ENCODE data around the gene PROB1. TPM values are rescaled to one million over a fixed set of nuclear protein-coding genes. Genes with fewer than 3 reads are reported as not detected.

The PROB1 gene
- total RNA-seq, 2 experiments from 2014 or later, result 3.8 to 3.9 TPM

- Mint-ChIP-seq H3K27ac (no peak overlapping the region), H3K9me3 (no peaks in the 10 kb centered on the region), H3K4me3 (no peak overlapping the region), H3K27me3 (no peaks in the 10 kb centered on the region), H3K4me1 (ENCODE audit: low read depth) (peaks cover 16% of the 10 kb centered on the region), H3K36me3 (peaks cover 46% of the 10 kb centered on the region)
- intact Hi-C loops (cut with micrococcal nuclease), result no loop called here
- POLR2A ChIA-PET, result no interaction called here
- DNase-seq, result no peak
- CTCF ChIA-PET, result interaction anchor here (0.7 to 13.6 kb wide), 4 partner anchors 13 to 207 kb away, joined by 3 to 443 read pairs (median 3); partner anchors contain the start of gene DNAJC18
Observed at GRCh38 chr5:139426203-139426885, 31.4 kb upstream of the PROB1 start.

GRCh38 chr5:139425497-139425896 is 30.6 kb upstream of the PROB1 start:
- peaks cover 51% of the 10 kb centered on the region for H3K36me3 Mint-ChIP-seq
- H3K4me1 Mint-ChIP-seq (ENCODE audit: low read depth), result peaks cover 13% of the 10 kb centered on the region
- H3K27ac Mint-ChIP-seq, result no peak overlapping the region
- ChIA-PET CTCF (interaction anchor here (0.6 to 13.6 kb wide), 5 partner anchors 9 to 90 kb away, joined by 3 to 443 read pairs (median 3); partner anchors contain the start of gene DNAJC18), POLR2A (no interaction called here)
- no peaks in the 10 kb centered on the region for H3K9me3 Mint-ChIP-seq
- no peak overlapping the region for H3K4me3 Mint-ChIP-seq
- no peak for DNase-seq
- H3K27me3 Mint-ChIP-seq, result no peaks in the 10 kb centered on the region
- intact Hi-C loops (cut with micrococcal nuclease), result no loop called here

- no peak overlapping the region for H3K4me3 Mint-ChIP-seq
- peak; percentile 50 for DNase-seq
- intact Hi-C loops (cut with micrococcal nuclease), result loop anchor here (1.0 to 5.0 kb wide), 6 partner anchors 25 to 345 kb away; partner anchors contain the start of genes SMIM33 and STING1
- H3K27me3 Mint-ChIP-seq, result no peaks in the 10 kb centered on the region
- H3K27ac Mint-ChIP-seq, result peak overlapping the region; percentile 83
- peaks cover 10% of the 10 kb centered on the region for H3K4me1 Mint-ChIP-seq (ENCODE audit: low read depth)
- ChIA-PET CTCF (interaction anchor here (0.6 to 13.6 kb wide), 36 partner anchors 8 to 440 kb away, joined by 3 to 443 read pairs (median 6); partner anchors contain the start of genes DNAJC18, SMIM33, SPATA24 and STING1), POLR2A (interaction anchor here (0.6 to 2.1 kb wide), 11 partner anchors 15 to 351 kb away, joined by 3 to 27 read pairs (median 5); partner anchors contain the start of genes DNAJC18, SMIM33 and STING1)
- peaks cover 61% of the 10 kb centered on the region for H3K36me3 Mint-ChIP-seq
- no peaks in the 10 kb centered on the region for H3K9me3 Mint-ChIP-seq
Observed at GRCh38 chr5:139422307-139422893, 27.5 kb upstream of the PROB1 start.

GRCh38 chr5:139419226-139420192 is 24.6 kb upstream of the PROB1 start:
- no peak for DNase-seq
- Mint-ChIP-seq H3K27me3 (no peaks in the 10 kb centered on the region), H3K36me3 (peaks cover 55% of the 10 kb centered on the region), H3K4me3 (no peak overlapping the region), H3K9me3 (no peaks in the 10 kb centered on the region), H3K27ac (peak overlapping the region; percentile 4), H3K4me1 (ENCODE audit: low read depth) (peaks cover 38% of the 10 kb centered on the region)
- intact Hi-C loops (cut with micrococcal nuclease), result loop anchor here (5.0 kb wide), 1 partner anchor 348 kb away; no protein-coding TSS in a partner anchor
- CTCF ChIA-PET, result interaction anchor here (0.6 to 13.6 kb wide), 10 partner anchors 9 to 208 kb away, joined by 3 to 443 read pairs (median 5); partner anchors contain the start of genes SPATA24 and STING1
- POLR2A ChIA-PET, result interaction anchor here (1.0 to 7.9 kb wide), 6 partner anchors 19 to 94 kb away, joined by 3 to 50 read pairs (median 4); partner anchors contain the start of gene STING1

- intact Hi-C loops (cut with micrococcal nuclease), result no loop called here
- H3K27ac Mint-ChIP-seq, result peak overlapping the region; percentile 6
- H3K4me1 Mint-ChIP-seq (ENCODE audit: low read depth), result peaks cover 46% of the 10 kb centered on the region
- no peak for DNase-seq
- H3K27me3 Mint-ChIP-seq, result no peaks in the 10 kb centered on the region
- peaks cover 51% of the 10 kb centered on the region for H3K36me3 Mint-ChIP-seq
- ChIA-PET POLR2A (interaction anchor here (1.5 to 7.9 kb wide), 4 partner anchors 27 to 63 kb away, joined by 3 to 57 read pairs (median 27); partner anchors contain the start of genes MZB1 and STING1), CTCF (interaction anchor here (1.2 to 13.6 kb wide), 3 partner anchors 28 to 97 kb away, joined by 3 to 443 read pairs (median 7); partner anchors contain the start of gene STING1)
- H3K9me3 Mint-ChIP-seq, result no peaks in the 10 kb centered on the region
- H3K4me3 Mint-ChIP-seq, result no peak overlapping the region
Observed at GRCh38 chr5:139418793-139419192, 23.9 kb upstream of the PROB1 start.

- Mint-ChIP-seq H3K4me3 (no peak overlapping the region), H3K27ac (peak overlapping the region; percentile 96), H3K36me3 (peaks cover 56% of the 10 kb centered on the region), H3K27me3 (no peaks in the 10 kb centered on the region), H3K4me1 (ENCODE audit: low read depth) (peaks cover 56% of the 10 kb centered on the region), H3K9me3 (no peaks in the 10 kb centered on the region)
- no peak for DNase-seq
- intact Hi-C loops (cut with micrococcal nuclease), result no loop called here
- CTCF ChIA-PET, result interaction anchor here (0.9 to 13.6 kb wide), 6 partner anchors 15 to 348 kb away, joined by 3 to 443 read pairs (median 5); partner anchors contain the start of genes DNAJC18 and STING1
- POLR2A ChIA-PET, result interaction anchor here (0.9 to 7.9 kb wide), 7 partner anchors 18 to 235 kb away, joined by 3 to 57 read pairs (median 27); partner anchors contain the start of genes MZB1 and STING1
Observed at GRCh38 chr5:139417214-139417613, 22.3 kb upstream of the PROB1 start.

- ChIA-PET CTCF (interaction anchor here (1.0 to 13.6 kb wide), 4 partner anchors 8 to 349 kb away, joined by 3 to 443 read pairs (median 5); no protein-coding TSS in a partner anchor), POLR2A (interaction anchor here (0.7 to 7.9 kb wide), 12 partner anchors 13 to 236 kb away, joined by 3 to 57 read pairs (median 22); partner anchors contain the start of genes DNAJC18, MZB1, SPATA24 and STING1)
- no peak for DNase-seq
- Mint-ChIP-seq H3K27me3 (no peaks in the 10 kb centered on the region), H3K27ac (peak overlapping the region; percentile 96), H3K4me3 (no peak overlapping the region), H3K9me3 (no peaks in the 10 kb centered on the region), H3K4me1 (ENCODE audit: low read depth) (peaks cover 54% of the 10 kb centered on the region), H3K36me3 (peaks cover 57% of the 10 kb centered on the region)
- intact Hi-C loops (cut with micrococcal nuclease), result no loop called here
Observed at GRCh38 chr5:139416651-139417050, 21.7 kb upstream of the PROB1 start.

DNA sequence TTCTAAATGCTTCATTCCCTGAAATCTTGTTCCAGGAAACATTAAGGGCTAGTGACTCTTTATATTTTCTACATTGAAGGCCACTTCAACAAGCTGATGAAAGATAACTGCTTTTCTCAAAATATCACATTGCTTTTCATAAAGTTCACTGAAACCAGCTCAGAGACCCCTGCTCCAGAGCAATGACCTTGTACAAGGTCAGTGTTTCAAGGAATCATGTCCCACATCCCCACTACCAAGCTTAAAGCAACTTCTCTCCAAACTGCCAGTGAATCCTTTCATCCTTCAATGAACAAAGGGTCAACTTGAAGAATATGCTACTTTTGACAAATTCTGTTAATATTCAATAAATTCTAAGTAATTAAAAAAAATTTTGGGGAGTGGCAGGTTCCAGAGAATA is 21.0 kb upstream of the PROB1 start:
- no peak for DNase-seq
- CTCF ChIA-PET, result interaction anchor here (0.7 to 13.6 kb wide), 11 partner anchors 9 to 349 kb away, joined by 3 to 443 read pairs (median 4); partner anchors contain the start of genes DNAJC18 and SPATA24
- intact Hi-C loops (cut with micrococcal nuclease), result loop anchor here (1.0 to 2.0 kb wide), 8 partner anchors 26 to 161 kb away; partner anchors contain the start of genes PAIP2, STING1 and UBE2D2
- Mint-ChIP-seq H3K9me3 (no peaks in the 10 kb centered on the region), H3K4me1 (ENCODE audit: low read depth) (peaks cover 54% of the 10 kb centered on the region), H3K4me3 (peak overlapping the region; percentile 49), H3K27ac (peak overlapping the region; percentile 96), H3K36me3 (peaks cover 56% of the 10 kb centered on the region), H3K27me3 (no peaks in the 10 kb centered on the region)
- POLR2A ChIA-PET, result interaction anchor here (0.8 to 7.9 kb wide), 19 partner anchors 10 to 236 kb away, joined by 3 to 57 read pairs (median 9); partner anchors contain the start of genes DNAJC18, MATR3, MZB1 and SPATA24

DNA sequence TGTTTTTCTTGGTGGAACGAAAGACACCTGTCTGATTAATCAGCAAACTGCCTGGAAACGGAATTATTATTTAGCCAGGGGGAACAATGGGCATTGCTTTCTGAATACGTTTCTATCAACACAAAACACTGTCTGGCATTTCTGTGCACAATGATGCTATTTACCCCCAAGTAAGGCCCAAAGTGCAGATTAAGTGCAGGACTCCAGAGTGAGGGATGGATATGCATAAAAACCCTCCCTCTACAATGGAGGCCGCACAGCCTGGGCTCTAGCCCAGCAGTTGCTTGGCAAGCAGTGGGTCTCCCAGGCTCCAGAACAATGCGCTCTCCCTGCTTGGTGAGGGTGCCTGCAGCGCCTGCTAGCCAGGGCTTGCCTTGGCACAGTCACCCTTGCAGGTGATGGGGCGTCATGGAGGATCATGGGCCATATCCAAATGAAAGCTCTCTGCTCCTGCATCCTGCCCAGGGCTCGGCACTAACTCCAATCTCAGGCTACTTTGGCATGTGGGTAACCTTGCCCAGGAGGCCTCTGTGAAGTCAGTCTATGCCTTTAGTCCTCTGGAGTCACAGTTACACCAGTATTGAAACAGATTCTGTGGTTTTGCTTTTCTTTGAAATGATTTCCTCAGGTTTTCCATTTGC is 20.4 kb upstream of the PROB1 start:
- H3K36me3 Mint-ChIP-seq, result peaks cover 51% of the 10 kb centered on the region
- H3K4me1 Mint-ChIP-seq (ENCODE audit: low read depth), result peaks cover 53% of the 10 kb centered on the region

More for the DNA sequence above, 20.4 kb upstream of the PROB1 start:
- peak overlapping the region; percentile 61 for H3K4me3 Mint-ChIP-seq
- no peaks in the 10 kb centered on the region for H3K27me3 Mint-ChIP-seq
- peak overlapping the region; percentile 96 for H3K27ac Mint-ChIP-seq
- intact Hi-C loops (cut with micrococcal nuclease), result loop anchor here (1.0 to 2.0 kb wide), 8 partner anchors 25 to 161 kb away; partner anchors contain the start of genes PAIP2, STING1 and UBE2D2
- peak; percentile 77 for DNase-seq
- no peaks in the 10 kb centered on the region for H3K9me3 Mint-ChIP-seq
- ChIA-PET CTCF (interaction anchor here (0.6 to 13.6 kb wide), 11 partner anchors 9 to 350 kb away, joined by 3 to 443 read pairs (median 4); partner anchors contain the start of genes DNAJC18 and SPATA24), POLR2A (interaction anchor here (0.8 to 7.9 kb wide), 17 partner anchors 9 to 147 kb away, joined by 3 to 57 read pairs (median 11); partner anchors contain the start of genes DNAJC18, MATR3, MZB1 and SPATA24)

Measured in activated CD4-positive, alpha-beta memory T cell treated with anti-CD3 and anti-CD28 coated beads for 36 hours (primary cell).